ENCODE measurements around the gene SLC25A15. TPM values are rescaled to one million over a fixed set of nuclear protein-coding genes. Genes with fewer than 3 reads are reported as not detected.

SLC25A15 gene
- total and polyA plus RNA-seq, 2 experiments from 2014 or later = 12.7 to 24.4 TPM

- peaks cover 9% of the 10 kb centered on the region for H3K4me1 ChIP-seq (ENCODE audit: insufficient read depth)
- H3K9me3 ChIP-seq (ENCODE audit: low read depth) = no peaks in the 10 kb centered on the region
- H3K9me2 ChIP-seq (ENCODE audit: insufficient read depth) = no peaks in the 10 kb centered on the region
- no peaks in the 10 kb centered on the region for H4K20me1 ChIP-seq (ENCODE audit: insufficient read depth)
- in situ Hi-C loops (cut with MboI) = no loop called here
- H3K79me2 ChIP-seq (ENCODE audit: insufficient read depth) = peaks cover 21% of the 10 kb centered on the region
- H3K9ac ChIP-seq = peak overlapping the region; percentile 87
- no peak for TF ChIP-seq EZH2 (IDR thresholded peaks at IDR 0.05; ENCODE audit: insufficient read depth, poor library complexity, severe bottlenecking)
- no peak for TF ChIP-seq EZH2phosphoT487 (IDR thresholded peaks at IDR 0.05; ENCODE audit: insufficient read depth, low read depth)
- H3K36me3 ChIP-seq (ENCODE audit: low read depth) = peaks cover 7% of the 10 kb centered on the region; the same call in 1 of the 2 replicates
- no peak overlapping the region for H3K27ac ChIP-seq
- H3K4me3 ChIP-seq = peak overlapping the region; percentile 96
- H3F3A ChIP-seq (ENCODE audit: insufficient read depth) = peaks cover 8% of the 10 kb centered on the region
- no peaks in the 10 kb centered on the region for H3K27me3 ChIP-seq (replicated peaks; ENCODE audit: insufficient read depth)
- H3K4me2 ChIP-seq (ENCODE audit: unreplicated experiment) = peak overlapping the region; percentile 92
- peak overlapping the region; percentile 98 for H2AFZ ChIP-seq
- no peak for DNase-seq
- 72 to 74% methylated on average over 6 of the region's 6 CpGs for WGBS, 2 experiments (ENCODE audit: low coverage in 1 of 2, low lambda C conversion rate in 2 of 2, missing lambda C conversion rate in 2 of 2)
Measured at GRCh38 chr13:40769970-40770369, 19.4 kb upstream of the SLC25A15 start.

DNA sequence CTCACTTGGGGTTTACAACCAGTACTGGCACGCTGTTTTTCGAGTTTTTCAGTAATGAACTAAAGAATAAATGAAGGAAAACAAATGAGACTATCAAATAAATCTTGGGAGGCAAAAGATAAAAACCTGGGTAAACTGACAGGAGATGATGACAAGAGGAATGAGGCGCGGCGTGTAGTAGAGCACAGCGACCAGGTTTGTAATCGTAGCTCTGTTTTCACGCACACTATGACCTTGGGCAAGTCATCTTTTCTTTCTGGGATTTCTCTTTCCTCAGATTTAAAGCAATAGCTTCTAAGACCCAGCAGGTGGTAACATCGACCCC is 18.8 kb upstream of the SLC25A15 start:
- TF ChIP-seq EZH2phosphoT487 (IDR thresholded peaks at IDR 0.05; ENCODE audit: insufficient read depth, low read depth) (no peak), EZH2 (IDR thresholded peaks at IDR 0.05; ENCODE audit: insufficient read depth, poor library complexity, severe bottlenecking) (no peak)
- Histone ChIP-seq H3F3A (ENCODE audit: insufficient read depth) (peaks cover 5% of the 10 kb centered on the region; the same call in 1 of the 2 replicates), H3K27me3 (replicated peaks; ENCODE audit: insufficient read depth) (no peaks in the 10 kb centered on the region)

DNA sequence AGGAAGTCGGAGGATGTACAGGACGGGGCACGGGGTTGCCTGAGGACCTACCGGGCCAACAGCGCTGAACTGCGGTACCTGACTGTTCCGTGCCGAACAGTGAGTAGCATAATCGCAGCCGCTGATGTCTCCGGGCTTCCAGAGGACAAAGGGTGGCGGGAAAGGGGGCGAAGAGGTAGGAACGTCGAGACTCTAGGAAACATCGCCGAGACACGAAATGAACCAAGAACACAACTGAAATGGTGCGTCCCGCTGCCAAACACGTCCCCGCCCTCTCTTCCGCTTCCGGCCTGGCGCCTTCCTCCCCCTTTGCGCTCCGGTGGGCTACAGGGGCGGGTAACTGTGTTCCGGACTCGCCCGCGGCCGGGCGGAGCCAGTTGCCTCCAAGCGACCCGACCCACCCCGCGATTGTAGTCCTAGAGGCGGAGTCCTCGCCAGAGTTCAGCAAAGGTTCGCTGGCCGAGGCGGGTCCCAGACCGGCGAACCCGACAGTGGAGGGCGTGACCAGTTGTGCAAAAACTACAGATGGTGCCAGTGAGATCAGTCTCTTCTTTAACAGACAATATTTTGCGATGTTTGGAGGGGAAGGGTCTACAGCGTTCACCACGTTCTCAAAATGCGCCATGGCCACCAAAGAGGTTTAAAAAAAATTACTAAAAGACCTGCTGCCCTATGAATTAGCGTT is 18.3 kb upstream of the SLC25A15 start, which contains the start of gene MRPS31:
TSS of gene MRPS31 (minus strand) at position 257 of the 685 bp plus-strand sequence. CDS start at position 203, 54 bp downstream.
- H3K4me2 ChIP-seq (ENCODE audit: unreplicated experiment) = peak within 1 kb of the TSS; percentile 92
- peak; percentile 98 for DNase-seq
- H3K9me3 ChIP-seq (ENCODE audit: low read depth) = no peaks in the 10 kb centered on the region
- H3K27me3 ChIP-seq (replicated peaks; ENCODE audit: insufficient read depth) = no peaks in the 10 kb centered on the region
- H3F3A ChIP-seq (ENCODE audit: insufficient read depth) = 0 out of 2 replicates have a peak, but pooled peaks cover 5% of the 10 kb centered on the region
- TF ChIP-seq EZH2phosphoT487 (IDR thresholded peaks at IDR 0.05; ENCODE audit: insufficient read depth, low read depth) = no peak
- no peak for TF ChIP-seq EZH2 (IDR thresholded peaks at IDR 0.05; ENCODE audit: insufficient read depth, poor library complexity, severe bottlenecking)
- H2AFZ ChIP-seq = peak within 1 kb of the TSS; percentile 98
- no peaks in the 10 kb centered on the region for H4K20me1 ChIP-seq (ENCODE audit: insufficient read depth)
- H3K4me1 ChIP-seq (ENCODE audit: insufficient read depth) = peaks cover 9% of the 10 kb centered on the region
- H3K36me3 ChIP-seq (ENCODE audit: low read depth) = peaks cover 1% of the 10 kb centered on the region; the same call in 1 of the 2 replicates
- H3K9me2 ChIP-seq (ENCODE audit: insufficient read depth) = no peaks in the 10 kb centered on the region
- peak within 1 kb of the TSS; percentile 55 for H3K27ac ChIP-seq
- H3K4me3 ChIP-seq = peak within 1 kb of the TSS; percentile 96
- peaks cover 21% of the 10 kb centered on the region for H3K79me2 ChIP-seq (ENCODE audit: insufficient read depth)
- H3K9ac ChIP-seq = peak within 1 kb of the TSS; percentile 87
- in situ Hi-C loops (cut with MboI) = no loop called here
- 1% methylated on average over 48 to 51 of the region's 52 CpGs for WGBS, 2 experiments (ENCODE audit: low coverage in 1 of 2, low lambda C conversion rate in 2 of 2, missing lambda C conversion rate in 2 of 2)

More for the DNA sequence above, 18.8 kb upstream of the SLC25A15 start:
- Histone ChIP-seq H3K9me2 (ENCODE audit: insufficient read depth) (no peaks in the 10 kb centered on the region), H3K9ac (peak overlapping the region; percentile 87), H3K27ac (peak overlapping the region; percentile 55), H3K4me2 (ENCODE audit: unreplicated experiment) (peak overlapping the region; percentile 92), H3K79me2 (ENCODE audit: insufficient read depth) (peaks cover 21% of the 10 kb centered on the region), H3K4me1 (ENCODE audit: insufficient read depth) (peaks cover 9% of the 10 kb centered on the region), H2AFZ (peak overlapping the region; percentile 98), H3K4me3 (peak overlapping the region; percentile 96), H4K20me1 (ENCODE audit: insufficient read depth) (no peaks in the 10 kb centered on the region), H3K9me3 (ENCODE audit: low read depth) (no peaks in the 10 kb centered on the region), H3K36me3 (ENCODE audit: low read depth) (peaks cover 6% of the 10 kb centered on the region; the same call in 1 of the 2 replicates)
- DNase-seq = no peak
- in situ Hi-C loops (cut with MboI) = no loop called here
- WGBS, 2 experiments (ENCODE audit: low coverage in 1 of 2, low lambda C conversion rate in 2 of 2, missing lambda C conversion rate in 2 of 2) = 1% methylated on average over 9 of the region's 9 CpGs

DNA sequence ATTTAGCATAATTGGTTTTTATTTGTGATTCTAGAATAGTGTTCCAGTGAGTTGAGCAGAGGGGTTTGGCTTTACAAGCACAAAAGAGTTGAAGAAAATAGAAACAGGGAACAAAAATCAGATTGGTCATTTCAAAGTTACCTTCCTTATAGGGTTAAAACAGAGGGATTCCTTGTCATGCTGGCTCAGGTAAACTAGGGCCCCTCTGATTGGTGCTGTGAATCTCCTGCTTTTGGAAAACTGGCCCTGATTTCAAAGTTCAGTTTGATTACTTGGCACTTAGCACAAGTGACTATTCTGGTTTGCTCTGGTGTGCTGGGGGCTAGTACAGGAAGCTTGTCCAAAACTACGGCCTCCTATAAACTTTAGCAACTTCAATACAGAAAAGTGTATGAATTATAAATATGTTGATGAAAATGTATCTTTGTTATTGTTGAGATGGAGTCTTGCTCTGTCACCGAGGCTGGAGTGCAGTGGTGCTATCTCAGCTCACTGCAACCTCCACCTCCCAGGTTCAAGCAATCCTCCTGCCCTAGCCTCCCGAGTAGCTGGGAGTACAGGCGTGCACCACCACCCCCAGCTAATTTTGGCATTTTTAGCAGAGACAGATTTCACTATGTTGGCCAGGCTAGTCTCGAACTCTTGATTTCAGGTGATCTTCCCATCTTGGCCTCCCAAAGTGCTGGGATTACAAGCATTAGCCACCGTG is 16.5 kb upstream of the SLC25A15 start:
- no peak for TF ChIP-seq EZH2 (IDR thresholded peaks at IDR 0.05; ENCODE audit: insufficient read depth, poor library complexity, severe bottlenecking)
- no peak for TF ChIP-seq EZH2phosphoT487 (IDR thresholded peaks at IDR 0.05; ENCODE audit: insufficient read depth, low read depth)
- no peaks in the 10 kb centered on the region for H3K9me3 ChIP-seq (ENCODE audit: low read depth)
- no peak overlapping the region for H3K4me3 ChIP-seq
- no peaks in the 10 kb centered on the region for H4K20me1 ChIP-seq (ENCODE audit: insufficient read depth)
- H3K4me2 ChIP-seq (ENCODE audit: unreplicated experiment) = no peak overlapping the region
- H3K27ac ChIP-seq = no peak overlapping the region
- H3K9me2 ChIP-seq (ENCODE audit: insufficient read depth) = no peaks in the 10 kb centered on the region
- in situ Hi-C loops (cut with MboI) = no loop called here
- peak overlapping the region; percentile 98 for H2AFZ ChIP-seq
- DNase-seq = no peak
- WGBS, 2 experiments (ENCODE audit: low coverage in 1 of 2, low lambda C conversion rate in 2 of 2, missing lambda C conversion rate in 2 of 2) = 85 to 95% methylated on average over 6 of the region's 6 CpGs
- peaks cover 16% of the 10 kb centered on the region; the same call in 1 of the 2 replicates for H3K79me2 ChIP-seq (ENCODE audit: insufficient read depth)
- peaks cover 12% of the 10 kb centered on the region; the same call in 1 of the 2 replicates for H3F3A ChIP-seq (ENCODE audit: insufficient read depth)
- peaks cover 17% of the 10 kb centered on the region for H3K4me1 ChIP-seq (ENCODE audit: insufficient read depth)
- H3K36me3 ChIP-seq (ENCODE audit: low read depth) = no peaks in the 10 kb centered on the region
- no peak overlapping the region for H3K9ac ChIP-seq
- H3K27me3 ChIP-seq (replicated peaks; ENCODE audit: insufficient read depth) = no peaks in the 10 kb centered on the region

Data from GM23248 (cell line).